ENCODE measurements around the gene SHC3.

SHC3 gene

DNA sequence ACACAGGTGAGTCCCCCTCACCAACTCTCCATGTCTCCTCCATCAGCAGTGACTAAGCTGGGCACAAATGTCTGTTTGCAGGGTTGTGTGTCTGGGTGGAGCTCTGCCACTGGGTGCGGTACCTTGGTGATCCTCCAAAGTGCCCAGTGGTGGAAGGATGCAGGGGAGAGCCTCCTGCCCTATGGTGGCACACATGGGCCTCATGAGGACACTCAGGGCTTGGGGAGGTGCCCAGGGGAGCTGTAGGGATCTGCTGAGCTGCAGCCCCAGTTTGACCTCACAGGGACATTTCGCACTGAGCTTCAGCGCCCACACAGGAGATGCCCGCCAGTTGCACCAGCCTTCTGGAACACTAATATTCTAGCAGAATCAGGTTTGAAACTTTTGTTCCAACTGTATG, 157.9 kb downstream of the SHC3 start:
- TF ChIP-seq YY1 (IDR thresholded peaks at IDR 0.05; ENCODE audit: low read depth) (no peak), RAD21 (IDR thresholded peaks at IDR 0.05; ENCODE audit: low read depth) (no peak), TEAD4 (IDR thresholded peaks at IDR 0.05) (no peak), FOXM1 (IDR thresholded peaks at IDR 0.05; ENCODE audit: borderline replicate concordance, low read depth) (no peak), CREB1 (IDR thresholded peaks at IDR 0.05; ENCODE audit: low read depth) (no peak), ZBTB7A (IDR thresholded peaks at IDR 0.05; ENCODE audit: low read depth) (no peak), TCF12 (IDR thresholded peaks at IDR 0.05; ENCODE audit: low read depth) (no peak), EP300 (IDR thresholded peaks at IDR 0.05; ENCODE audit: borderline replicate concordance) (no peak), TAF1 (IDR thresholded peaks at IDR 0.05; ENCODE audit: low read depth) (no peak), EGR1 (IDR thresholded peaks at IDR 0.05) (no peak), CEBPB (IDR thresholded peaks at IDR 0.05) (no peak), NFIC (IDR thresholded peaks at IDR 0.05) (no peak)
- TF ChIP-seq, protein P1, sequence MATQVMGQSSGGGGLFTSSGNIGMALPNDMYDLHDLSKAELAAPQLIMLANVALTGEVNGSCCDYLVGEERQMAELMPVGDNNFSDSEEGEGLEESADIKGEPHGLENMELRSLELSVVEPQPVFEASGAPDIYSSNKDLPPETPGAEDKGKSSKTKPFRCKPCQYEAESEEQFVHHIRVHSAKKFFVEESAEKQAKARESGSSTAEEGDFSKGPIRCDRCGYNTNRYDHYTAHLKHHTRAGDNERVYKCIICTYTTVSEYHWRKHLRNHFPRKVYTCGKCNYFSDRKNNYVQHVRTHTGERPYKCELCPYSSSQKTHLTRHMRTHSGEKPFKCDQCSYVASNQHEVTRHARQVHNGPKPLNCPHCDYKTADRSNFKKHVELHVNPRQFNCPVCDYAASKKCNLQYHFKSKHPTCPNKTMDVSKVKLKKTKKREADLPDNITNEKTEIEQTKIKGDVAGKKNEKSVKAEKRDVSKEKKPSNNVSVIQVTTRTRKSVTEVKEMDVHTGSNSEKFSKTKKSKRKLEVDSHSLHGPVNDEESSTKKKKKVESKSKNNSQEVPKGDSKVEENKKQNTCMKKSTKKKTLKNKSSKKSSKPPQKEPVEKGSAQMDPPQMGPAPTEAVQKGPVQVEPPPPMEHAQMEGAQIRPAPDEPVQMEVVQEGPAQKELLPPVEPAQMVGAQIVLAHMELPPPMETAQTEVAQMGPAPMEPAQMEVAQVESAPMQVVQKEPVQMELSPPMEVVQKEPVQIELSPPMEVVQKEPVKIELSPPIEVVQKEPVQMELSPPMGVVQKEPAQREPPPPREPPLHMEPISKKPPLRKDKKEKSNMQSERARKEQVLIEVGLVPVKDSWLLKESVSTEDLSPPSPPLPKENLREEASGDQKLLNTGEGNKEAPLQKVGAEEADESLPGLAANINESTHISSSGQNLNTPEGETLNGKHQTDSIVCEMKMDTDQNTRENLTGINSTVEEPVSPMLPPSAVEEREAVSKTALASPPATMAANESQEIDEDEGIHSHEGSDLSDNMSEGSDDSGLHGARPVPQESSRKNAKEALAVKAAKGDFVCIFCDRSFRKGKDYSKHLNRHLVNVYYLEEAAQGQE (IDR thresholded peaks at IDR 0.05; ENCODE audit: low read depth): no peak
- TF ChIP-seq, protein P2, sequence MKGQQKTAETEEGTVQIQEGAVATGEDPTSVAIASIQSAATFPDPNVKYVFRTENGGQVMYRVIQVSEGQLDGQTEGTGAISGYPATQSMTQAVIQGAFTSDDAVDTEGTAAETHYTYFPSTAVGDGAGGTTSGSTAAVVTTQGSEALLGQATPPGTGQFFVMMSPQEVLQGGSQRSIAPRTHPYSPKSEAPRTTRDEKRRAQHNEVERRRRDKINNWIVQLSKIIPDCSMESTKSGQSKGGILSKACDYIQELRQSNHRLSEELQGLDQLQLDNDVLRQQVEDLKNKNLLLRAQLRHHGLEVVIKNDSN (IDR thresholded peaks at IDR 0.05): no peak
- TF ChIP-seq, protein P3, sequence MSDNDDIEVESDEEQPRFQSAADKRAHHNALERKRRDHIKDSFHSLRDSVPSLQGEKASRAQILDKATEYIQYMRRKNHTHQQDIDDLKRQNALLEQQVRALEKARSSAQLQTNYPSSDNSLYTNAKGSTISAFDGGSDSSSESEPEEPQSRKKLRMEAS (IDR thresholded peaks at IDR 0.05): no peak

DNA sequence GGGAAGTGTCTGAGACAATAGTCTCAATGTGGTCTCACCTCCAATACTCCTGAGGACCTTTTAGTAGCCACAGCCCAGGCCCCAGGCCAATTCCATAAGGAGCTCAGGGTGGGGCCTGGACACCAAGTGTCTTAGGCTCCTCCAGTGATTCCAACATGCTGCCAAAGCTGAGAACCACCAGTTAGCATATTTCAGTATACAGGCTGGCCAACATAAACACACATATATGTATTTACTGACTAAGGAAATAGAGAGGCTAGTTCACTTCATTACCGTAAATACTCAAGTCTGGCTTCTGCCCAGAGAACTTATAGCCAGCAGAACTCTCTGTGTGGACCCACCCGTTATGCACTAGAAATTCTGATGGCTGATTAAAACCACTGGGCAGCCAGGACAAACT, 163.3 kb downstream of the SHC3 start:
- TF ChIP-seq EP300 (IDR thresholded peaks at IDR 0.05; ENCODE audit: borderline replicate concordance) (no peak), FOXM1 (IDR thresholded peaks at IDR 0.05; ENCODE audit: borderline replicate concordance, low read depth) (no peak), EGR1 (IDR thresholded peaks at IDR 0.05) (no peak), CREB1 (IDR thresholded peaks at IDR 0.05; ENCODE audit: low read depth) (no peak), NFIC (IDR thresholded peaks at IDR 0.05) (no peak), CEBPB (IDR thresholded peaks at IDR 0.05) (no peak), YY1 (IDR thresholded peaks at IDR 0.05; ENCODE audit: low read depth) (no peak), ZBTB7A (IDR thresholded peaks at IDR 0.05; ENCODE audit: low read depth) (no peak), TCF12 (IDR thresholded peaks at IDR 0.05; ENCODE audit: low read depth) (no peak), RAD21 (IDR thresholded peaks at IDR 0.05; ENCODE audit: low read depth) (no peak), TAF1 (IDR thresholded peaks at IDR 0.05; ENCODE audit: low read depth) (no peak), TEAD4 (IDR thresholded peaks at IDR 0.05) (no peak)
- TF ChIP-seq, protein P2 (IDR thresholded peaks at IDR 0.05): no peak
- TF ChIP-seq, protein P3 (IDR thresholded peaks at IDR 0.05): no peak
- TF ChIP-seq, protein P1 (IDR thresholded peaks at IDR 0.05; ENCODE audit: low read depth): no peak

DNA sequence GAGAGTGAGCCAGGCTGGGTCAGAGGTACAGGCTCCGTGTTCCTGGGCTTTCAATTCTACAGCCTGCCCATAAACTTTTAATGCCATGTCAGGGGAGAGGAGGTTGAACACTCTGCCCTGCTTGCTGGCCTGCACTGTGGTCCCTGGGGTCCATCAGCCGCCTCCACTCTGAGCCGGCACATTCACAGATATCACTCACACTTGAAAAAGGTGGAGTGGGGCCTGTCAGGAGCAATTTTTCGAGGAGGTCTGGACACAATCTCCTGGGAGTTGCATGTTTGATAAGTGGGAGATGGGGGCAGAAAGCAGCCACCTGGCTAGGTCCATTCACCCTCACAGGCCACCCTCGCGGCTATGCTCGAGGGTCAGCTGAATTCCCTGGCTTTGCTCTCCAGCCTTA, 164.5 kb downstream of the SHC3 start:
- TF ChIP-seq NFIC (IDR thresholded peaks at IDR 0.05) (no peak), TEAD4 (IDR thresholded peaks at IDR 0.05) (no peak), EGR1 (IDR thresholded peaks at IDR 0.05) (no peak), CREB1 (IDR thresholded peaks at IDR 0.05; ENCODE audit: low read depth) (no peak), YY1 (IDR thresholded peaks at IDR 0.05; ENCODE audit: low read depth) (no peak), ZBTB7A (IDR thresholded peaks at IDR 0.05; ENCODE audit: low read depth) (no peak), RAD21 (IDR thresholded peaks at IDR 0.05; ENCODE audit: low read depth) (no peak), TAF1 (IDR thresholded peaks at IDR 0.05; ENCODE audit: low read depth) (no peak), FOXM1 (IDR thresholded peaks at IDR 0.05; ENCODE audit: borderline replicate concordance, low read depth) (no peak), TCF12 (IDR thresholded peaks at IDR 0.05; ENCODE audit: low read depth) (no peak), EP300 (IDR thresholded peaks at IDR 0.05; ENCODE audit: borderline replicate concordance) (no peak), CEBPB (IDR thresholded peaks at IDR 0.05) (no peak)
- TF ChIP-seq, protein P3 (IDR thresholded peaks at IDR 0.05): no peak
- TF ChIP-seq, protein P2 (IDR thresholded peaks at IDR 0.05): no peak

GRCh38 chr9:89013660-89014059, 165.0 kb downstream of the SHC3 start:
- no peak for TF ChIP-seq NFIC (IDR thresholded peaks at IDR 0.05)
- no peak for TF ChIP-seq YY1 (IDR thresholded peaks at IDR 0.05; ENCODE audit: low read depth)
- no peak for TF ChIP-seq FOXM1 (IDR thresholded peaks at IDR 0.05; ENCODE audit: borderline replicate concordance, low read depth)
- no peak for TF ChIP-seq RAD21 (IDR thresholded peaks at IDR 0.05; ENCODE audit: low read depth)
- TF ChIP-seq, protein P2 (IDR thresholded peaks at IDR 0.05): no peak
- no peak for TF ChIP-seq EP300 (IDR thresholded peaks at IDR 0.05; ENCODE audit: borderline replicate concordance)
- TF ChIP-seq TCF12 (IDR thresholded peaks at IDR 0.05; ENCODE audit: low read depth): no peak
- TF ChIP-seq ZBTB7A (IDR thresholded peaks at IDR 0.05; ENCODE audit: low read depth): no peak
- no peak for TF ChIP-seq TAF1 (IDR thresholded peaks at IDR 0.05; ENCODE audit: low read depth)
- TF ChIP-seq CREB1 (IDR thresholded peaks at IDR 0.05; ENCODE audit: low read depth): no peak
- TF ChIP-seq, protein P3 (IDR thresholded peaks at IDR 0.05): no peak
- no peak for TF ChIP-seq TEAD4 (IDR thresholded peaks at IDR 0.05)
- TF ChIP-seq EGR1 (IDR thresholded peaks at IDR 0.05): no peak
- no peak for TF ChIP-seq CEBPB (IDR thresholded peaks at IDR 0.05)
- TF ChIP-seq, protein P1 (IDR thresholded peaks at IDR 0.05; ENCODE audit: low read depth): no peak

All from Ishikawa (cell line).